Peyer's patch (tissue), 4 donors: ENCODE measurements around the gene DCC. TPM values are rescaled to one million over a fixed set of nuclear protein-coding genes. Genes with fewer than 3 reads are reported as not detected.

Experiments
- DNase-seq, 3 donors: peaks; one replicate each; pipeline ENCODE4 v3.0.0-alpha.2; 2017 to 2019
- H3K27ac ChIP-seq, 4 donors: fragments of 200-600 bp; sonication (generic); one replicate each; pipeline ENCODE4 v1.5.1; 2016 to 2019
- H3K27me3 ChIP-seq, 2 donors: fragments of 200-600 bp; sonication (generic); one replicate each; pipeline ENCODE4 v1.5.1; 2019
- H3K36me3 ChIP-seq, 3 donors: fragments of 200-600 bp; sonication (generic); one replicate each; pipeline ENCODE4 v1.5.1; 2016 to 2019
- H3K4me1 ChIP-seq, 4 donors: fragments of 200-600 bp; sonication (generic); one replicate each; pipeline ENCODE4 v1.5.1; 2016 to 2019
- H3K4me3 ChIP-seq, 4 donors: fragments of 200-600 bp; sonication (generic); 1 replicate in 3 of 4; 2 replicates in 1 of 4; pipeline ENCODE4 v1.5.1; 2016 to 2019; ENCODE audit warnings: mild to moderate bottlenecking in 1 of 4
- H3K9me3 ChIP-seq, 4 donors: fragments of 200-600 bp; sonication (generic); one replicate each; pipeline ENCODE4 v1.5.1; 2016 to 2019; ENCODE audit warnings: mild to moderate bottlenecking in 1 of 4
- CTCF ChIP-seq, 6 experiments: fragments of 450-650 bp in 4 of 6; fragments of 200-600 bp in 2 of 6; sonication (generic) in 1 of 6; IDR thresholded peaks; one replicate each; pipeline ENCODE4 v1.5.1; 2017 to 2019; ENCODE audit warnings: antibody characterized with exemption in 6 of 6, mild to moderate bottlenecking in 3 of 6, moderate library complexity in 1 of 6
- POLR2A ChIP-seq, 2 donors: fragments of 450-650 bp; IDR thresholded peaks; one replicate each; pipeline ENCODE4 v1.5.1; 2017; ENCODE audit warnings: antibody characterized with exemption in 2 of 2, mild to moderate bottlenecking in 2 of 2, moderate library complexity in 2 of 2
- total RNA-seq, 4 donors: library from RNA; depleted of rRNA; stranded (reverse); fragments of >200 nt; gene quantifications; one replicate each; pipeline ENCODE4 v1.1.0, GENCODE V29; 2016

DCC gene
- total RNA-seq, 4 donors from 2014 or later: 0.13 TPM; not detected in 3

GRCh38 chr18:52933356-52933755 lies 593.4 kb downstream of the DCC start:
- no peaks in the 10 kb centered on the region for H3K36me3 ChIP-seq
- H3K9me3 ChIP-seq: no peaks in the 10 kb centered on the region
- H3K4me1 ChIP-seq: no peaks in the 10 kb centered on the region
- no peak overlapping the region for H3K4me3 ChIP-seq
- no peak for TF ChIP-seq POLR2A (IDR thresholded peaks at IDR 0.05)
- no peak for TF ChIP-seq CTCF (IDR thresholded peaks at IDR 0.05)
- H3K27me3 ChIP-seq: no peaks in the 10 kb centered on the region
- no peak for DNase-seq
- no peak overlapping the region for H3K27ac ChIP-seq

- H3K27ac ChIP-seq: no peak overlapping the region
- no peak overlapping the region for H3K4me3 ChIP-seq
- TF ChIP-seq CTCF (IDR thresholded peaks at IDR 0.05) (no peak), POLR2A (IDR thresholded peaks at IDR 0.05) (no peak)
- no peaks in the 10 kb centered on the region for H3K27me3 ChIP-seq
- no peaks in the 10 kb centered on the region for H3K36me3 ChIP-seq
- H3K9me3 ChIP-seq: no peaks in the 10 kb centered on the region
- DNase-seq: no peak
- no peaks in the 10 kb centered on the region for H3K4me1 ChIP-seq
These were observed 596.9 kb downstream of the DCC start for GRCh38 chr18:52936931-52937330.

GRCh38 chr18:52937840-52938239 lies 597.8 kb downstream of the DCC start:
- no peaks in the 10 kb centered on the region for H3K4me1 ChIP-seq
- no peak for DNase-seq

GRCh38 chr18:52945552-52945951 lies 605.6 kb downstream of the DCC start:
- Histone ChIP-seq H3K9me3 (no peaks in the 10 kb centered on the region), H3K4me3 (no peak overlapping the region), H3K27ac (no peak overlapping the region), H3K4me1 (no peaks in the 10 kb centered on the region), H3K27me3 (no peaks in the 10 kb centered on the region), H3K36me3 (no peaks in the 10 kb centered on the region)
- no peak for DNase-seq
- no peak for TF ChIP-seq CTCF (IDR thresholded peaks at IDR 0.05)
- TF ChIP-seq POLR2A (IDR thresholded peaks at IDR 0.05): no peak

More at GRCh38 chr18:52937840-52938239, 597.8 kb downstream of the DCC start:
- Histone ChIP-seq H3K4me3 (no peak overlapping the region), H3K27me3 (no peaks in the 10 kb centered on the region), H3K9me3 (no peaks in the 10 kb centered on the region), H3K27ac (no peak overlapping the region), H3K36me3 (no peaks in the 10 kb centered on the region)
- no peak for TF ChIP-seq POLR2A (IDR thresholded peaks at IDR 0.05)
- TF ChIP-seq CTCF (IDR thresholded peaks at IDR 0.05): no peak

- Histone ChIP-seq H3K27ac (no peak overlapping the region), H3K36me3 (no peaks in the 10 kb centered on the region), H3K4me3 (no peak overlapping the region), H3K9me3 (no peaks in the 10 kb centered on the region), H3K4me1 (no peaks in the 10 kb centered on the region), H3K27me3 (no peaks in the 10 kb centered on the region)
- TF ChIP-seq POLR2A (IDR thresholded peaks at IDR 0.05) (no peak), CTCF (IDR thresholded peaks at IDR 0.05) (no peak)
- DNase-seq: no peak
These were observed 609.0 kb downstream of the DCC start for GRCh38 chr18:52948868-52949444.

GRCh38 chr18:52950155-52950554 lies 610.2 kb downstream of the DCC start:
- Histone ChIP-seq H3K9me3 (no peaks in the 10 kb centered on the region), H3K4me1 (no peaks in the 10 kb centered on the region), H3K27me3 (no peaks in the 10 kb centered on the region), H3K27ac (no peak overlapping the region), H3K36me3 (no peaks in the 10 kb centered on the region), H3K4me3 (no peak overlapping the region)
- DNase-seq: no peak
- no peak for TF ChIP-seq POLR2A (IDR thresholded peaks at IDR 0.05)
- no peak for TF ChIP-seq CTCF (IDR thresholded peaks at IDR 0.05)
